ENCODE measurements around the gene SPAG6.

The SPAG6 gene

GRCh38 chr10:22451346-22451745, 106.0 kb downstream of the SPAG6 start:
- no peak for DNase-seq (ENCODE audit: low read depth)
- H3K4me3 ChIP-seq (ENCODE audit: low read depth, low read length): no peak overlapping the region

GRCh38 chr10:22453320-22453719, 108.0 kb downstream of the SPAG6 start:
- DNase-seq (ENCODE audit: low read depth): no peak
- no peak overlapping the region for H3K4me3 ChIP-seq (ENCODE audit: low read depth, low read length)

- no peak for DNase-seq (ENCODE audit: low read depth)
- no peak overlapping the region for H3K4me3 ChIP-seq (ENCODE audit: low read depth, low read length)
Measured at GRCh38 chr10:22453948-22454591, 108.8 kb downstream of the SPAG6 start.

- no peak for DNase-seq (ENCODE audit: low read depth)
- no peak overlapping the region for H3K4me3 ChIP-seq (ENCODE audit: low read depth, low read length)
Measured at GRCh38 chr10:22454634-22455033, 109.3 kb downstream of the SPAG6 start.

- no peak for DNase-seq (ENCODE audit: low read depth)
- no peak overlapping the region for H3K4me3 ChIP-seq (ENCODE audit: low read depth, low read length)
Measured at GRCh38 chr10:22455068-22455857, 110.0 kb downstream of the SPAG6 start.

- no peak for DNase-seq (ENCODE audit: low read depth)
Measured at GRCh38 chr10:22456486-22456885, 111.2 kb downstream of the SPAG6 start.

GRCh38 chr10:22458272-22459038, 113.2 kb downstream of the SPAG6 start:
- no peak overlapping the region for H3K4me3 ChIP-seq (ENCODE audit: low read depth, low read length)
- no peak for DNase-seq (ENCODE audit: low read depth)

More at GRCh38 chr10:22456486-22456885, 111.2 kb downstream of the SPAG6 start:
- H3K4me3 ChIP-seq (ENCODE audit: low read depth, low read length): no peak overlapping the region

- no peak overlapping the region for H3K4me3 ChIP-seq (ENCODE audit: low read depth, low read length)
- DNase-seq (ENCODE audit: low read depth): no peak
Measured at GRCh38 chr10:22459496-22459895, 114.2 kb downstream of the SPAG6 start.

- H3K4me3 ChIP-seq (ENCODE audit: low read depth, low read length): no peak overlapping the region
- DNase-seq (ENCODE audit: low read depth): no peak
Measured at GRCh38 chr10:22460101-22460500, 114.8 kb downstream of the SPAG6 start.

GRCh38 chr10:22460531-22461403, 115.5 kb downstream of the SPAG6 start:
- no peak overlapping the region for H3K4me3 ChIP-seq (ENCODE audit: low read depth, low read length)
- DNase-seq (ENCODE audit: low read depth): no peak

GRCh38 chr10:22461891-22462290, 116.6 kb downstream of the SPAG6 start:
- no peak for DNase-seq (ENCODE audit: low read depth)
- H3K4me3 ChIP-seq (ENCODE audit: low read depth, low read length): no peak overlapping the region

- no peak for DNase-seq (ENCODE audit: low read depth)
- no peak overlapping the region for H3K4me3 ChIP-seq (ENCODE audit: low read depth, low read length)
Measured at GRCh38 chr10:22463255-22463654, 118.0 kb downstream of the SPAG6 start.

- H3K4me3 ChIP-seq (ENCODE audit: low read depth, low read length): no peak overlapping the region
- no peak for DNase-seq (ENCODE audit: low read depth)
Measured at GRCh38 chr10:22464966-22465629, 119.8 kb downstream of the SPAG6 start.

GRCh38 chr10:22466763-22467334, 121.6 kb downstream of the SPAG6 start:
- no peak overlapping the region for H3K4me3 ChIP-seq (ENCODE audit: low read depth, low read length)
- DNase-seq (ENCODE audit: low read depth): no peak
